Omental fat pad (tissue), 4 donors: ENCODE measurements around the gene TMEM72. TPM values are rescaled to one million over a fixed set of nuclear protein-coding genes. Genes with fewer than 3 reads are reported as not detected.

Experiments
- ATAC-seq: fragments of 150-250 bp; one replicate; pipeline ENCODE4 v1.9.1; 2016; ENCODE audit warnings: mild to moderate bottlenecking, moderate library complexity; ENCODE audit not compliant: low FRiP score
- DNase-seq: peaks from one replicate; pipeline ENCODE4 v3.0.0-alpha.2; 2019; ENCODE audit warnings: low spot score
- total RNA-seq, 4 donors: library from RNA; depleted of rRNA; stranded (reverse); fragments of >200 nt; gene quantifications; one replicate each; pipeline ENCODE4 v1.1.0, GENCODE V29; 2016
- TF ChIP-seq, protein P1 (sequence below), 3 donors: fragments of 450-650 bp; IDR thresholded peaks; one replicate each; pipeline ENCODE4 v1.5.1; 2016 to 2017; ENCODE audit warnings: antibody characterized with exemption in 3 of 3, mild to moderate bottlenecking in 3 of 3, moderate library complexity in 2 of 3

Gene TMEM72
- total RNA-seq, 4 donors from 2014 or later: not detected

- DNase-seq: no peak
- no peak for ATAC-seq
- TF ChIP-seq, protein P1, sequence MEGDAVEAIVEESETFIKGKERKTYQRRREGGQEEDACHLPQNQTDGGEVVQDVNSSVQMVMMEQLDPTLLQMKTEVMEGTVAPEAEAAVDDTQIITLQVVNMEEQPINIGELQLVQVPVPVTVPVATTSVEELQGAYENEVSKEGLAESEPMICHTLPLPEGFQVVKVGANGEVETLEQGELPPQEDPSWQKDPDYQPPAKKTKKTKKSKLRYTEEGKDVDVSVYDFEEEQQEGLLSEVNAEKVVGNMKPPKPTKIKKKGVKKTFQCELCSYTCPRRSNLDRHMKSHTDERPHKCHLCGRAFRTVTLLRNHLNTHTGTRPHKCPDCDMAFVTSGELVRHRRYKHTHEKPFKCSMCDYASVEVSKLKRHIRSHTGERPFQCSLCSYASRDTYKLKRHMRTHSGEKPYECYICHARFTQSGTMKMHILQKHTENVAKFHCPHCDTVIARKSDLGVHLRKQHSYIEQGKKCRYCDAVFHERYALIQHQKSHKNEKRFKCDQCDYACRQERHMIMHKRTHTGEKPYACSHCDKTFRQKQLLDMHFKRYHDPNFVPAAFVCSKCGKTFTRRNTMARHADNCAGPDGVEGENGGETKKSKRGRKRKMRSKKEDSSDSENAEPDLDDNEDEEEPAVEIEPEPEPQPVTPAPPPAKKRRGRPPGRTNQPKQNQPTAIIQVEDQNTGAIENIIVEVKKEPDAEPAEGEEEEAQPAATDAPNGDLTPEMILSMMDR (IDR thresholded peaks at IDR 0.05): no peak
Measured at GRCh38 chr10:44922796-44923545, 11.8 kb downstream of the TMEM72 start.

DNA sequence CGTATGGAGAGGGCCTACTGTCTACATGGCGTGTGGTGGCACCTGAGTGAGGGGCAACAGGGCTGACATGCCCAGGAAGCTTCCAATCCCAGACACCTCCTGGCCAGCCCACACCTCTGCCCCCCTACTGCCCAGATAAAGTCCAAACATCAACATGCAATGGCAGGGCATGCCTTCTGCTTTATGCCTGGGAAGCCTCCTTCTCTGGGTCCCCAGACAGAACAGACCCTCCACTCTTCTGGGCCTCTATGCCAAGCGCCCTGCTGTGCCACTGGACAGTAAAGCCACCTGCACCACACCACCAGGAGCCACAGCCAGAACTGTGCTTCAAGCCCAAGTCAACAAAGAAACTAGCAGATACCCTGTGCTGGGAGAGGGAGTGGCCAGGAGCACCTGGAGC lies 12.5 kb downstream of the TMEM72 start:
- TF ChIP-seq, protein P1 (IDR thresholded peaks at IDR 0.05): no peak
- DNase-seq: no peak
- no peak for ATAC-seq

- TF ChIP-seq, protein P1 (IDR thresholded peaks at IDR 0.05): no peak
- DNase-seq: no peak
- ATAC-seq: no peak
Measured at GRCh38 chr10:44924261-44925040, 13.3 kb downstream of the TMEM72 start.

- no peak for ATAC-seq
Measured at GRCh38 chr10:44925224-44925623, 14.1 kb downstream of the TMEM72 start.

GRCh38 chr10:44925811-44926750 lies 14.9 kb downstream of the TMEM72 start:
- TF ChIP-seq, protein P1 (IDR thresholded peaks at IDR 0.05): no peak
- no peak for DNase-seq

More at GRCh38 chr10:44925224-44925623, 14.1 kb downstream of the TMEM72 start:
- TF ChIP-seq, protein P1 (IDR thresholded peaks at IDR 0.05): no peak
- DNase-seq: no peak

GRCh38 chr10:44926751-44927351 lies 15.7 kb downstream of the TMEM72 start:
- ATAC-seq: no peak
- TF ChIP-seq, protein P1 (IDR thresholded peaks at IDR 0.05): no peak
- DNase-seq: no peak

More at GRCh38 chr10:44925811-44926750, 14.9 kb downstream of the TMEM72 start:
- no peak for ATAC-seq
